SK-N-SH (cell line): ENCODE results near the gene PSMD4.

ENCODE experiments used
- POLR2AphosphoS5 ChIP-seq: IDR thresholded peaks from 2 replicates; pipeline ENCODE4 v1.6.1; 2012; ENCODE audit warnings: low read depth, low read length
- USF2 ChIP-seq: fragments of 150-350 bp; IDR thresholded peaks from 2 replicates; pipeline ENCODE4 v1.6.1; 2017; ENCODE audit warnings: antibody characterized with exemption, low read length, low read depth, borderline replicate concordance
- YY1 ChIP-seq: IDR thresholded peaks from 2 replicates; pipeline ENCODE4 v1.4.0; 2012; ENCODE audit warnings: low read depth, mild to moderate bottlenecking

- TF ChIP-seq POLR2AphosphoS5 (no peak), USF2 (no peak), YY1 (no peak)
Observed at GRCh38 chr1:151282883-151283725, 28.6 kb downstream of the PSMD4 start.
